GM18870 (cell line): Measurements from ENCODE around the gene MDH2.
"Not testable (repeated sequence)": the region's sequence is repeated elsewhere in the genome, so short reads cannot be mapped to it uniquely, and the experiment has no call there.

Source experiments
- ATAC-seq: cut with Tn5 transposase; IDR thresholded peaks from one replicate; pipeline ENCODE4 v1.9.1; 2021; ENCODE audit warnings: moderate library complexity; ENCODE audit not compliant: unreplicated experiment

MDH2 gene

GRCh38 chr7:76069238-76069638, 21.3 kb downstream of the MDH2 start:
- ATAC-seq, result no peak

GRCh38 chr7:76071316-76072242, 23.7 kb downstream of the MDH2 start:
- no peak for ATAC-seq

- no peak for ATAC-seq
Observed at GRCh38 chr7:76072243-76073148, 24.6 kb downstream of the MDH2 start.

GRCh38 chr7:76073335-76073990, 25.6 kb downstream of the MDH2 start:
- no peak for ATAC-seq

- ATAC-seq, result no peak
Observed at GRCh38 chr7:76074306-76074971, 26.5 kb downstream of the MDH2 start.

- ATAC-seq, result no peak
Observed at GRCh38 chr7:76074972-76075370, 27.1 kb downstream of the MDH2 start.

- no peak for ATAC-seq
Observed at GRCh38 chr7:76076995-76077394, 29.1 kb downstream of the MDH2 start.

GRCh38 chr7:76077435-76077834, 29.5 kb downstream of the MDH2 start:
- ATAC-seq, result no peak

- no peak for ATAC-seq
Observed at GRCh38 chr7:76080204-76080603, 32.3 kb downstream of the MDH2 start.

GRCh38 chr7:76084115-76084514, 36.2 kb downstream of the MDH2 start:
- not testable (repeated sequence) for ATAC-seq

- no peak for ATAC-seq
Observed at GRCh38 chr7:76086070-76086469, 38.2 kb downstream of the MDH2 start.

- not testable (repeated sequence) for ATAC-seq
Observed at GRCh38 chr7:76087362-76087791, 39.5 kb downstream of the MDH2 start.

- no peak for ATAC-seq
Observed at GRCh38 chr7:76089865-76090475, 42.1 kb downstream of the MDH2 start.

- ATAC-seq, result no peak
Observed at GRCh38 chr7:76091506-76091905, 43.6 kb downstream of the MDH2 start.

GRCh38 chr7:76093531-76093930, 45.6 kb downstream of the MDH2 start:
- ATAC-seq, result not testable (repeated sequence)

- ATAC-seq, result not testable (repeated sequence)
Observed at GRCh38 chr7:76094326-76094725, 46.4 kb downstream of the MDH2 start.

GRCh38 chr7:76095908-76096307, 48.0 kb downstream of the MDH2 start:
- ATAC-seq, result no peak

- not testable (repeated sequence) for ATAC-seq
Observed at GRCh38 chr7:76101693-76102437, 54.0 kb downstream of the MDH2 start.

- not testable (repeated sequence) for ATAC-seq
Observed at GRCh38 chr7:76103788-76104187, 55.9 kb downstream of the MDH2 start.
